ENCODE data around the gene THSD4.

- no peak for TF ChIP-seq NFXL1 (CRISPR knock-in tag; IDR thresholded peaks at IDR 0.05)
- no peak for TF ChIP-seq MLLT1 (IDR thresholded peaks at IDR 0.05)
- TF ChIP-seq ARID2 (IDR thresholded peaks at IDR 0.05), result no peak
- TF ChIP-seq CCAR2 (IDR thresholded peaks at IDR 0.05; ENCODE audit: low read depth, low read length), result no peak
- no peak for TF ChIP-seq CTCF (IDR thresholded peaks at IDR 0.05 in 2 of 3, conservative IDR thresholded peaks at IDR 0.05 in 1 of 3; ENCODE audit: insufficient read depth in 2 of 3, low read depth in 1 of 3, low read length in 3 of 3)
Measured at GRCh38 chr15:71281256-71281655, 166.0 kb downstream of the THSD4 start.
